HG03108 (cell line): ENCODE results near the gene SMAD4.
"Not testable (repeated sequence)": the region's sequence is repeated elsewhere in the genome, so short reads cannot be mapped to it uniquely, and the experiment has no call there.

Experiments used
- ATAC-seq: cut with Tn5 transposase; IDR thresholded peaks from one replicate; pipeline ENCODE4 v1.9.1; 2021; ENCODE audit warnings: moderate library complexity; ENCODE audit not compliant: unreplicated experiment

Gene SMAD4

GRCh38 chr18:51110073-51110797 lies 80.2 kb downstream of the SMAD4 start:
- peak; percentile 81 for ATAC-seq

GRCh38 chr18:51111633-51112355 lies 81.8 kb downstream of the SMAD4 start:
- not testable (repeated sequence) for ATAC-seq

GRCh38 chr18:51116996-51117395 lies 87.0 kb downstream of the SMAD4 start:
- ATAC-seq: not testable (repeated sequence)

GRCh38 chr18:51119561-51119960 lies 89.5 kb downstream of the SMAD4 start:
- not testable (repeated sequence) for ATAC-seq

GRCh38 chr18:51119976-51120375 lies 90.0 kb downstream of the SMAD4 start:
- not testable (repeated sequence) for ATAC-seq

- ATAC-seq: no peak
These were observed 91.0 kb downstream of the SMAD4 start for GRCh38 chr18:51120809-51121596.

GRCh38 chr18:51121597-51121857 lies 91.5 kb downstream of the SMAD4 start:
- no peak for ATAC-seq

- ATAC-seq: no peak
These were observed 92.4 kb downstream of the SMAD4 start for GRCh38 chr18:51122266-51123045.

GRCh38 chr18:51123046-51123395 lies 93.0 kb downstream of the SMAD4 start:
- no peak for ATAC-seq

- no peak for ATAC-seq
These were observed 93.5 kb downstream of the SMAD4 start for GRCh38 chr18:51123481-51123880.

GRCh38 chr18:51123936-51124486 lies 94.0 kb downstream of the SMAD4 start:
- ATAC-seq: no peak

- ATAC-seq: no peak
These were observed 96.0 kb downstream of the SMAD4 start for GRCh38 chr18:51125976-51126375.

- no peak for ATAC-seq
These were observed 97.7 kb downstream of the SMAD4 start for GRCh38 chr18:51127664-51128063.

GRCh38 chr18:51128533-51128932 lies 98.5 kb downstream of the SMAD4 start:
- no peak for ATAC-seq

- ATAC-seq: no peak
These were observed 102.4 kb downstream of the SMAD4 start for GRCh38 chr18:51132256-51132935.

GRCh38 chr18:51133580-51134160 lies 103.7 kb downstream of the SMAD4 start:
- no peak for ATAC-seq
